Measurements from ENCODE around the gene SULT1A4. TPM values are rescaled to one million over a fixed set of nuclear protein-coding genes. Genes with fewer than 3 reads are reported as not detected.
"Not testable (repeated sequence)": the region's sequence is repeated elsewhere in the genome, so short reads cannot be mapped to it uniquely, and the experiment has no call there.

The SULT1A4 gene
- total and polyA plus RNA-seq, 2 of the 4 experiments (the other 2 are of a cell fraction), result 1.1 to 2.4 TPM

GRCh38 chr16:29423587-29423986 lies 36.1 kb upstream of the SULT1A4 start:
- H3K23ac ChIP-seq (ENCODE audit: low read depth, low read length); H4K5ac ChIP-seq (ENCODE audit: low read depth, low read length); H2BK120ac ChIP-seq (ENCODE audit: low read depth, low read length); H2BK15ac ChIP-seq (ENCODE audit: low read depth, low read length); H3K4me3 ChIP-seq (ENCODE audit: insufficient read depth, low read depth, low read length); intact Hi-C loops (cut with micrococcal nuclease); H2AFZ ChIP-seq (replicated peaks; ENCODE audit: low read length, poor library complexity); H3K4me2 ChIP-seq (ENCODE audit: low read depth, low read length); DNase-seq; H2BK5ac ChIP-seq (ENCODE audit: low read depth, low read length, poor library complexity, severe bottlenecking); H2BK20ac ChIP-seq (ENCODE audit: low read depth, low read length); H3K4ac ChIP-seq (ENCODE audit: low read depth, low read length); H3K27me3 ChIP-seq (ENCODE audit: control insufficient read depth, insufficient read depth, low read length); dilution Hi-C loops (cut with HindIII; ENCODE audit: low sequenced_read_pairs, unreplicated experiment); H3K9me3 ChIP-seq (ENCODE audit: control insufficient read depth, insufficient read depth, low read length); H3K36me3 ChIP-seq (ENCODE audit: control insufficient read depth, insufficient read depth, low read length); POLR2A ChIA-PET (ENCODE audit: unreplicated experiment); ATAC-seq (ENCODE audit: low read depth); H2AK9ac ChIP-seq (replicated peaks; ENCODE audit: low read depth, low read length, poor library complexity); BruUV-seq (replicated peaks); H3K4me1 ChIP-seq (ENCODE audit: control insufficient read depth, insufficient read depth, low read length); H4K20me1 ChIP-seq (ENCODE audit: insufficient read depth, low read length); H3K79me1 ChIP-seq (ENCODE audit: low read depth in 1 of 2, low read length in 2 of 2); H3K27ac ChIP-seq (ENCODE audit: insufficient read depth, low read length); H3K18ac ChIP-seq (ENCODE audit: low read depth, low read length); H4K8ac ChIP-seq (ENCODE audit: low read depth in 2 of 2, low read length in 2 of 2); H4K91ac ChIP-seq (ENCODE audit: insufficient read depth, low read depth, low read length); H3K56ac ChIP-seq (ENCODE audit: extremely low read depth, insufficient read depth, low read length); in situ Hi-C loops (cut with MboI; ENCODE audit: low sequenced_read_pairs); CTCF ChIA-PET; H3K9ac ChIP-seq (ENCODE audit: low read depth, low read length); H2AK5ac ChIP-seq (ENCODE audit: low read depth, low read length); H3K9me1 ChIP-seq (ENCODE audit: insufficient read depth, low read length); H3K14ac ChIP-seq (replicated peaks; ENCODE audit: low read depth, low read length): not testable (repeated sequence)
- WGBS, 2 experiments (ENCODE audit: extremely low coverage in 2 of 2, insufficient read length in 1 of 2), result no CpG with 5 or more reads among the region's 2 CpGs
- TF ChIP-seq MAFK (IDR thresholded peaks at IDR 0.05; ENCODE audit: low read depth, low read length), result peak; percentile 88
